Hematopoietic multipotent progenitor cell treated with erythropoietin and hydrocortisone succinate and interleukin-3 and kit ligand, for 15 days (in vitro differentiated cells): ENCODE data around the gene GUCD1.
A peak's percentile ranks its signal among the peaks of the same experiment; 100 is the strongest.
"Not testable (repeated sequence)": the region's sequence is repeated elsewhere in the genome, so short reads cannot be mapped to it uniquely, and the experiment has no call there.

Source experiments
- DNase-seq: peaks from one replicate; pipeline ENCODE4 v3.0.0-alpha.2; 2015; ENCODE audit warnings: low spot score

GUCD1 gene

GRCh38 chr22:24554313-24555164 lies at the start of gene GUCD1:
GUCD1 (minus strand) TSS chr22:24555138; CDS start chr22:24554991, 147 bp downstream.
- DNase-seq: peak; percentile 36

- peak; percentile 23 for DNase-seq
Observed at GRCh38 chr22:24603770-24604629, 49.1 kb upstream of the GUCD1 start.

DNA sequence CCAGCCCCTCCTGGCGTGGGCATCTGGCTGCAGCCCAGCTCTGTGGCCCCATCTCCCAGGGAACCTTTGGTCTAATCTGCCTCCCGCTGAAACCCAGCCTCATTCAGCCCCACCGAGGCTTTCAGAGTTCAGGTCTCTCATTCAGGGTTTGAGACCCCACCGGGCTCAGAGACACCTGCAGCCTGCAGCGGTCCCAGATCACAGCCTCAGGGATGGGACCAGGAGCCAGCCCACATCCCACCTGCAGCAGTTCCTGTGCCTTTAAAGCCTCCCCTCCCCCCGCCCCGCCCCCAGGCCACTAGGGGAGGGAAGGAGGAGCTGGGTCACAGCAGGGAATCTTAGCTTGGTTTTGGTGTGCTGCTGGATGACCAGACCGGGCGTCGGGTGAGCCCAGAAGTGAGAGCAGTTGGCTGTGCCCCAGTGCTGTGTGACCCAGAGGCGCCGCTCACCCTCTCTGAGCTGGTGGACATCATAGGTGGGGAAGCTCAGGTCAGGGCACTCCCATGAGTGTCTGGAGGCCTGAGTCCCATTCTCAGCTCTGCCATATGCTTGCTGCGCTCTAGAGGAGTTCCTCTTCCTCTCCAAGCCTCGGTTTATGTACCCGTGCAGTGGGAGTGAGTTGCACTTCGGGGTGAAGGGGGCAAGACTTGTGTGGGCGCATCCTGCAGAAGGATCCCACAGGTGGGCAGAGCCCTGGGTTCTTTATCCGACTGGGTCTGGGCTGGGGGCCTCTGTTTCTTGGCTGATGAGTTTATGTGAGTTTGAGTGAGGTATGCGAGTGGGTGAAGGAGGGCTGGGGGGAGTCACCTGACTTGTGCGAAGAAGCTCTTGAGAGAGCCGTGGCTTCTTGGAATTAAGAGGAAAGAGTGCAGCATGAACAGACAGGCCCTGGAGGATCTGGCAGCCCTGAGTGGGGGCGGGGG lies 48.2 kb upstream of the GUCD1 start, which contains the start of gene GGT1:
Gene GGT1 (plus strand): TSS at position 347 of the 923 bp plus-strand sequence. CDS start 7,889 bp downstream, outside the sequence.
- peak; percentile 10 for DNase-seq

DNA sequence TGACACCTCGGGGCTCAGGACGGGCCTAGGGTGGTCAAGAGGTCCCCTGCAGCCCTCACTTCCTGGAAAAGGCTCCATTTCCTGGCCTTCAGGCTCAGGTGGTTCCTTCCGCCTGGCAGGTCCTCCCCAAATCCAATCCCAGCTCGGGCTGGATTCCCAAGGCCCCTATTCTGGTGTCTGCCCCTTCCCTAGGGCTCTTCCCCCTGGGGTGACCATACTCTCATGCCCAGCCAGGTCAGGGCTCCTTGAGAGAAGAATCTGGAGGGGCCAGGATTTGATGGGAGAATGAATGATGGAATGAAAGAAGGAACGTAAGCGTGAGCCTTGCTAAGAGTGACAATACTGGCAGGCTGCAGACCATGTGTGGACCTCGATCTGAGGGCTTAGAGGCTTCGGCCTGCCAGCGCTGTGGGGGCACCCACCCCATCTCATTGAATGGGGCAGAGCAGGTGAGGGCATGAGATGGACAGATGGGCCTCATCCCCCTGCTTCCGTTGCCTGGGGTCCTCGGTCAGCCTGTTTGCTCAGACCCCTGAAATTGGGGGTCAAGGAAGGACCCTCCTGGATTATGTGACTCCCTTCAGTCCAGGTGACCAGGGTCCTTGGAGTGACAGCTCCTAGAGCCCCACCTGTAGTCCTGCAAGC lies 47.3 kb upstream of the GUCD1 start:
- peak; percentile 6 for DNase-seq

GRCh38 chr22:24601217-24602104 lies 46.5 kb upstream of the GUCD1 start:
- DNase-seq: peak; percentile 93

GRCh38 chr22:24599958-24600715 lies 45.2 kb upstream of the GUCD1 start:
- peak; percentile 34 for DNase-seq

- peak; percentile 1 for DNase-seq
Observed at GRCh38 chr22:24599514-24599913, 44.6 kb upstream of the GUCD1 start.

- DNase-seq: not testable (repeated sequence)
Observed at GRCh38 chr22:24597076-24597475, 42.1 kb upstream of the GUCD1 start.

- no peak for DNase-seq
Observed at GRCh38 chr22:24595863-24596262, 40.9 kb upstream of the GUCD1 start.

- no peak for DNase-seq
Observed at GRCh38 chr22:24595228-24595627, 40.3 kb upstream of the GUCD1 start.

GRCh38 chr22:24594569-24595120 lies 39.7 kb upstream of the GUCD1 start:
- no peak for DNase-seq

GRCh38 chr22:24593836-24594568 lies 39.1 kb upstream of the GUCD1 start:
- DNase-seq: no peak

- DNase-seq: not testable (repeated sequence)
Observed at GRCh38 chr22:24593559-24593835, 38.6 kb upstream of the GUCD1 start.

DNA sequence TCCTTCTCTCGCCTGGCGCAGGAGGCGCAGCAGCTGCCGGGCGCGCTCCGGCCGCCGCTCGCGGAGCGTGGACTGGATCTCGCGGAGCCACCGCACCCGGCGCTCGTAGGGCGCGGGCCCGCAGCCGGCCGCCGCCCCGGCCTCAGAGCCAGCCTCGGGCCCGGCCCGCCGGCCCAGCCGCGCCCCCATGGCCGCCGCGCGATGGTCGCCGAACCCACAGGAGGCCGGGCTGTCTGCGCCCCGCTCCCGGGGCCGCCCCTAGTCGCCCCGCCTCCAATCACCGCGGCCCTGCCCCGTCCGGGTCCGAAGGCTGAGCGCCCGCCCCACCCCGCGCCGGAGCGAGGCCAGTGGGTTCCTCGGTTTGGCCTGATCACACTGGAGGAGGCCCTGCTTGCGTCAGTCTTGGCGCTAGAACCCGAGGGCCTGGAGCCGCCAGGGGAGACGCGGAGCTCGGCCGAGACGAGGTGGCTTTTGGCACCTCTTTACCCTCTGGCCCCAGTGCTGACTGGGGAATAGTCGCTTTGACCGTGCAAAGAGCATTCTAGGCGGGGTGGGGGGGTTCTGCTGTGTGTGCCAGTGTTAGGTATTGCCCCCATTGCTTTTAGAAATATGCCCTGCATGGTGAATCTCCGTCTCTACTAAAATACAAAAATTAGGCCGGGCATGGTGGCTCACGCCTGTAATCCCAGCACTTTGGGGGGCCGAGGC lies 38.1 kb upstream of the GUCD1 start, which contains the start of gene LRRC75B:
Gene LRRC75B (minus strand): TSS at position 223 of the 708 bp plus-strand sequence. CDS start 34 bp downstream, at position 189.
- peak; percentile 36 for DNase-seq

GRCh38 chr22:24592058-24592850 lies 37.3 kb upstream of the GUCD1 start:
- DNase-seq: no peak

- no peak for DNase-seq
Observed at GRCh38 chr22:24591286-24591830, 36.4 kb upstream of the GUCD1 start.
